Trophoblast cell (in vitro differentiated cells and primary cell): Measurements from ENCODE around the gene DDX17.

Experiments
- DNase-seq, 2 donors: peaks; one replicate each; pipeline ENCODE4 v3.0.0-alpha.2; 2016
- H2AFZ ChIP-seq: 2 replicates; pipeline ENCODE4 v1.6.1; 2013; ENCODE audit warnings: low read length, moderate library complexity, mild to moderate bottlenecking; ENCODE audit not compliant: insufficient read depth, poor library complexity
- H2AK5ac ChIP-seq: 2 replicates; pipeline ENCODE4 v1.6.1; 2013; ENCODE audit warnings: mild to moderate bottlenecking, low read length
- H2BK120ac ChIP-seq: 2 replicates; pipeline ENCODE4 v1.6.1; 2013; ENCODE audit warnings: low read length, mild to moderate bottlenecking, moderate library complexity; ENCODE audit not compliant: insufficient read depth, poor library complexity
- H2BK12ac ChIP-seq: 2 replicates; pipeline ENCODE4 v1.6.1; 2013; ENCODE audit warnings: mild to moderate bottlenecking, low read length, moderate library complexity
- H2BK5ac ChIP-seq: 2 replicates; pipeline ENCODE4 v1.6.1; 2013; ENCODE audit warnings: low read length, low read depth, moderate library complexity, mild to moderate bottlenecking; ENCODE audit not compliant: poor library complexity
- H3K14ac ChIP-seq: 2 replicates; pipeline ENCODE4 v1.6.1; 2013; ENCODE audit warnings: mild to moderate bottlenecking, low read length
- H3K18ac ChIP-seq: 2 replicates; pipeline ENCODE4 v1.6.1; 2013; ENCODE audit warnings: mild to moderate bottlenecking, low read length
- H3K23ac ChIP-seq: 2 replicates; pipeline ENCODE4 v1.6.1; 2013; ENCODE audit warnings: low read length
- H3K27ac ChIP-seq: 2 replicates; pipeline ENCODE4 v1.5.1; 2013; ENCODE audit warnings: low read depth, mild to moderate bottlenecking, inconsistent platforms, low read length, moderate library complexity
- H3K27me3 ChIP-seq: 2 replicates; pipeline ENCODE4 v1.6.1; 2013; ENCODE audit warnings: inconsistent platforms, mild to moderate bottlenecking, low read length, moderate library complexity; ENCODE audit not compliant: insufficient read depth
- H3K36me3 ChIP-seq, 2 experiments: 1 replicate in 1 of 2; 2 replicates in 1 of 2; pipeline ENCODE4 v1.6.1; 2013; ENCODE audit warnings: low read length in 2 of 2, mild to moderate bottlenecking in 2 of 2, moderate library complexity in 1 of 2; ENCODE audit not compliant: insufficient read depth in 2 of 2, control insufficient read depth in 1 of 2
- H3K4ac ChIP-seq: 2 replicates; pipeline ENCODE4 v1.6.1; 2013; ENCODE audit warnings: low read depth, mild to moderate bottlenecking, low read length, moderate library complexity
- H3K4me1 ChIP-seq, 2 experiments: 1 replicate in 1 of 2; 2 replicates in 1 of 2; pipeline ENCODE4 v1.6.1; 2013; ENCODE audit warnings: low read length in 2 of 2, mild to moderate bottlenecking in 2 of 2, moderate library complexity in 1 of 2; ENCODE audit not compliant: insufficient read depth in 2 of 2, control insufficient read depth in 1 of 2
- H3K4me2 ChIP-seq: 2 replicates; pipeline ENCODE4 v1.6.1; 2013; ENCODE audit warnings: inconsistent platforms, mild to moderate bottlenecking, low read length, moderate library complexity
- H3K4me3 ChIP-seq: 2 replicates; pipeline ENCODE4 v1.5.1; 2013; ENCODE audit warnings: mild to moderate bottlenecking, low read depth, low read length, inconsistent platforms
- H3K79me1 ChIP-seq: one replicate; pipeline ENCODE4 v1.6.1; 2013; ENCODE audit warnings: low read length
- H3K79me2 ChIP-seq: 2 replicates; pipeline ENCODE4 v1.6.1; 2013; ENCODE audit warnings: low read length, mild to moderate bottlenecking; ENCODE audit not compliant: control insufficient read depth, insufficient read depth, poor library complexity
- H3K9ac ChIP-seq: 2 replicates; pipeline ENCODE4 v1.6.1; 2013; ENCODE audit warnings: mild to moderate bottlenecking, low read length
- H3K9me3 ChIP-seq: 2 replicates; pipeline ENCODE4 v1.6.1; 2013; ENCODE audit warnings: low read depth, mild to moderate bottlenecking, control low read depth, inconsistent platforms, low read length; ENCODE audit not compliant: insufficient read depth
- H4K12ac ChIP-seq: 2 replicates; pipeline ENCODE4 v1.6.1; 2013; ENCODE audit warnings: low read depth, mild to moderate bottlenecking, low read length, moderate library complexity
- H4K8ac ChIP-seq: 2 replicates; pipeline ENCODE4 v1.6.1; 2013; ENCODE audit warnings: low read depth, mild to moderate bottlenecking, low read length, moderate library complexity
- H4K91ac ChIP-seq: one replicate; pipeline ENCODE4 v1.6.1; 2013; ENCODE audit warnings: low read depth, mild to moderate bottlenecking, low read length, moderate library complexity
- WGBS: extraction: QIAGEN DNeasy Blood & Tissue Kit; methylation state at CpG from one replicate; pipeline ENCODE4 v1.1.7; 2013; ENCODE audit warnings: missing lambda C conversion rate; ENCODE audit not compliant: insufficient read length, insufficient coverage; ENCODE audit errors: extremely low coverage; 5-methylcytosine and 5-hydroxymethylcytosine counted together

DDX17 gene

DNA sequence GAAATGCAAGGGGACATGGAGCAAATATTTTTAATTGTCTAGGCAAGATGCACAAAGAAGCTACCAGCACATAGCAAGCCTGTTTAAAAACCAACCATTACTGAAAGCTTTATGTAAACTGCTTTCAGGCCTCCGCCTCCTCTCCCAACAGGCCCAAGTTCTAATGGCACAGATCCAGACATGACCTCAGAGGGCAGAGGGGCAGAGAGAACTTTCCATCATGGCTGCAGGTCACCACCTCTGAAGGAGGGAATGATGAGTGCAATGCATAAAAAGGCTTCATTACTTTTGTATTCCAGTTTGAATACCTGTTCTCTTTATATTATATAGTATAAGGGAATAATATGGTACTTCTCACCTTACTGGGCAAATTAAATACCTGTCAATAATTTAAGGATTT lies 15.2 kb downstream of the DDX17 start:
- Histone ChIP-seq H3K79me2 (no peaks in the 10 kb centered on the region), H4K8ac (no peak overlapping the region), H3K4ac (no peak overlapping the region), H3K14ac (no peak overlapping the region), H3K23ac (no peak overlapping the region), H3K9me3 (no peaks in the 10 kb centered on the region), H3K27ac (no peak overlapping the region), H4K91ac (no peak overlapping the region), H2BK5ac (no peak overlapping the region), H2AFZ (no peak overlapping the region), H2BK12ac (no peak overlapping the region), H2BK120ac (no peak overlapping the region), H3K27me3 (no peaks in the 10 kb centered on the region), H3K79me1 (no peaks in the 10 kb centered on the region), H3K4me1 (no peaks in the 10 kb centered on the region), H3K36me3 (peaks cover 43 to 71% of the 10 kb centered on the region in 2 experiments), H3K4me3 (no peak overlapping the region), H4K12ac (no peak overlapping the region), H3K18ac (no peak overlapping the region), H2AK5ac (no peak overlapping the region), H3K4me2 (no peak overlapping the region), H3K9ac (no peak overlapping the region)
- WGBS: no CpG with 5 or more reads among the region's 1 CpG
- no peak for DNase-seq

DNA sequence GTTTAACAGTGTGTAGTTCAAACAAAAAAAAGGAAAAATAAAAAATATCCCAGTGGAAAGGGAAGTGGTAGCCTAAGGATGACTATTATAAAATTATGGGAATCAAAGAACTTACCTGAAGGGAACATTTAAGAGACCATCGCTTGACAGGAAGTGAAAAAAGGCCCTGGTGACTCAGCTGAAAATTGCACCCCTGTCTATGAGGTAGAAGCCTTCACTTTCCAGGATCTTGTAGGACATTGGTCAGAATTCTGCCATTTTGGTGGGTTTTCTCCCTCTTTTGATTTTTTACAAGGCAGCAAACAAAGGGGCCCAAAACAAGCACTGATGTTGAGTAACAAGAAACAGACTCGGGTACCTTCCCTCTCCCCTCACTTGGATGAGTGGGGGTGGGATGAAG lies 15.6 kb downstream of the DDX17 start:
- Histone ChIP-seq H3K4me1 (no peaks in the 10 kb centered on the region), H3K23ac (no peak overlapping the region), H3K36me3 (peaks cover 45 to 71% of the 10 kb centered on the region in 2 experiments), H2BK120ac (no peak overlapping the region), H3K4ac (no peak overlapping the region), H3K79me1 (no peaks in the 10 kb centered on the region), H3K14ac (no peak overlapping the region), H3K9me3 (no peaks in the 10 kb centered on the region), H3K4me3 (no peak overlapping the region), H3K18ac (no peak overlapping the region), H2AFZ (no peak overlapping the region), H4K12ac (no peak overlapping the region), H3K27me3 (no peaks in the 10 kb centered on the region), H3K9ac (no peak overlapping the region), H4K91ac (no peak overlapping the region), H3K79me2 (no peaks in the 10 kb centered on the region), H3K4me2 (no peak overlapping the region), H2AK5ac (no peak overlapping the region), H2BK5ac (no peak overlapping the region), H2BK12ac (no peak overlapping the region), H3K27ac (no peak overlapping the region), H4K8ac (no peak overlapping the region)
- DNase-seq: no peak
- WGBS: no CpG with 5 or more reads among the region's 2 CpGs

DNA sequence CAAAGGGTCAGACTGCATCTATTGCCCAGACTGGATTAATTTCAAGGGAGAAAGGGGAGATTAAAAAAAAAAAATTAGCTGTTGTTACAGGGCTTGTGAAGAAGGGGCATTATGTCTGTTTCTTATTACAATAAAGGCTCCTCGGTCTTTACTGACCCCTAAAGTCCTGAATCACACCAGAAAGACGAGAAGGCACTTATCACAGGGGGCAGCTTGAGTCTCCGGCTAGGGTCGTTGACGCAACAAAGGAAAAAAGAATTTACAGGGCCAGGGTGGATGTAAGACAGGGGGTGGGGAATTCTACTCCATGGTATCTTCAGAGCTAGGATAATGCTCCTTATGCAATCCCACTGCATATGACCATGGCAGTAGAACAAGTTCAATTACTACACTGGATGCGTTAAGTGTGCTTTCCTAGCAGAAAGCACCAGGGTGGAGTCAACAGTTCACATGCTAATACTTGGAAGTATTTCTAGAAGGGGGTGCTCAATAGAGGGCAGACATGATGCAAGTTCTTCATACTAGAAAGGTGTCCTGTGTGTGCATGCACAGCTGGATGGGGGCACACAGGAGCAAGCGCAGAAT lies 16.5 kb downstream of the DDX17 start:
- H3K14ac ChIP-seq: no peak overlapping the region
- H4K8ac ChIP-seq: no peak overlapping the region
- no peak overlapping the region for H2AFZ ChIP-seq
- no peaks in the 10 kb centered on the region for H3K27me3 ChIP-seq
- no peak overlapping the region for H3K18ac ChIP-seq
- H3K4me2 ChIP-seq: no peak overlapping the region
- no peak overlapping the region for H3K23ac ChIP-seq
- no peak overlapping the region for H3K27ac ChIP-seq
- no peak overlapping the region for H4K91ac ChIP-seq
- no peak overlapping the region for H2BK12ac ChIP-seq
- no peak overlapping the region for H2BK5ac ChIP-seq
- no peak overlapping the region for H3K4ac ChIP-seq
- no CpG with 5 or more reads among the region's 7 CpGs for WGBS
- H3K36me3 ChIP-seq: peaks cover 39 to 68% of the 10 kb centered on the region in 2 experiments
- H3K79me2 ChIP-seq: no peaks in the 10 kb centered on the region
- no peak overlapping the region for H2AK5ac ChIP-seq
- no peak for DNase-seq
- H3K4me1 ChIP-seq: no peaks in the 10 kb centered on the region
- H2BK120ac ChIP-seq: no peak overlapping the region
- H3K9me3 ChIP-seq: no peaks in the 10 kb centered on the region
- H3K79me1 ChIP-seq: no peaks in the 10 kb centered on the region
- no peak overlapping the region for H3K4me3 ChIP-seq
- no peak overlapping the region for H4K12ac ChIP-seq
- no peak overlapping the region for H3K9ac ChIP-seq

DNA sequence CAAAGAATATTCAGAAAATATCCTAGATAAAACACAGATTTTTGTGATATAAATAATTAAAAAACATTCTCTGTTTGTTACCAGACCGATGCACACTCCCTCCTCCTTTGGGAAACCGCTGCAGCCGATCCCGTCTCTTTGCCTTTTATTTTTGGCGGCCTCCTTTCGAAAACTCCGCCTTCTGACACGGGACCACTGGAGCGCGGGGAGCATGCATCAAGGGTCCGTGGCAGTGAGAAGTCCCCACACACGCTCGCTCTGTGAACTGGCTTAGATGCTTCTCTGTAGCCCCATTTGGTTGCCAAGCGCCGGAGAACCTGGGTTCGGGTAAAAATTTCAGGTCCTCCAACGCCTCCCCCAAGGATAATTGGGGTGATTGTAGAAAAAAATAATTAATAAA lies 17.0 kb downstream of the DDX17 start:
- no CpG with 5 or more reads among the region's 17 CpGs for WGBS
- no peak overlapping the region for H2AFZ ChIP-seq
- H2BK120ac ChIP-seq: no peak overlapping the region
- H3K9me3 ChIP-seq: no peaks in the 10 kb centered on the region
- no peaks in the 10 kb centered on the region for H3K79me1 ChIP-seq
- no peak overlapping the region for H4K8ac ChIP-seq
- H3K27ac ChIP-seq: no peak overlapping the region
- no peaks in the 10 kb centered on the region for H3K4me1 ChIP-seq
- H3K18ac ChIP-seq: no peak overlapping the region
- no peak overlapping the region for H3K4me3 ChIP-seq
- no peak overlapping the region for H3K4me2 ChIP-seq
- H4K91ac ChIP-seq: no peak overlapping the region
- peaks cover 37 to 69% of the 10 kb centered on the region in 2 experiments for H3K36me3 ChIP-seq
- H3K27me3 ChIP-seq: no peaks in the 10 kb centered on the region
- no peak overlapping the region for H2BK5ac ChIP-seq
- H2AK5ac ChIP-seq: no peak overlapping the region
- H3K79me2 ChIP-seq: no peaks in the 10 kb centered on the region
- H4K12ac ChIP-seq: no peak overlapping the region
- no peak overlapping the region for H3K14ac ChIP-seq
- DNase-seq: no peak
- H3K23ac ChIP-seq: no peak overlapping the region
- no peak overlapping the region for H3K9ac ChIP-seq
- H2BK12ac ChIP-seq: no peak overlapping the region
- H3K4ac ChIP-seq: no peak overlapping the region
